Activated naive CD4-positive, alpha-beta T cell treated with anti-CD3 and anti-CD28 coated beads, Interleukin-2, amount 50 U/mL, for 24 hours (primary cell): Measurements from ENCODE around the gene LMX1A.

Experiments
- H3K27ac Mint-ChIP-seq: one replicate; pipeline ENCODE4 v1.8.0; 2021; ENCODE audit warnings: mild to moderate bottlenecking, mixed read lengths
- H3K27me3 Mint-ChIP-seq: one replicate; pipeline ENCODE4 v1.8.0; 2021; ENCODE audit warnings: mixed read lengths
- H3K36me3 Mint-ChIP-seq: one replicate; pipeline ENCODE4 v1.8.0; 2021; ENCODE audit warnings: mixed read lengths
- H3K4me1 Mint-ChIP-seq: one replicate; pipeline ENCODE4 v1.8.0; 2021; ENCODE audit warnings: mixed read lengths
- H3K4me3 Mint-ChIP-seq: one replicate; pipeline ENCODE4 v1.8.0; 2021; ENCODE audit warnings: mild to moderate bottlenecking, mixed read lengths
- H3K9me3 Mint-ChIP-seq: one replicate; pipeline ENCODE4 v1.8.0; 2021; ENCODE audit warnings: mixed read lengths

The LMX1A gene

GRCh38 chr1:165152727-165153126, 203.8 kb downstream of the LMX1A start:
- no peak overlapping the region for H3K4me3 Mint-ChIP-seq
- H3K4me1 Mint-ChIP-seq, result no peaks in the 10 kb centered on the region
- H3K27ac Mint-ChIP-seq, result no peak overlapping the region
- no peaks in the 10 kb centered on the region for H3K36me3 Mint-ChIP-seq
- H3K9me3 Mint-ChIP-seq, result no peaks in the 10 kb centered on the region
- no peaks in the 10 kb centered on the region for H3K27me3 Mint-ChIP-seq

DNA sequence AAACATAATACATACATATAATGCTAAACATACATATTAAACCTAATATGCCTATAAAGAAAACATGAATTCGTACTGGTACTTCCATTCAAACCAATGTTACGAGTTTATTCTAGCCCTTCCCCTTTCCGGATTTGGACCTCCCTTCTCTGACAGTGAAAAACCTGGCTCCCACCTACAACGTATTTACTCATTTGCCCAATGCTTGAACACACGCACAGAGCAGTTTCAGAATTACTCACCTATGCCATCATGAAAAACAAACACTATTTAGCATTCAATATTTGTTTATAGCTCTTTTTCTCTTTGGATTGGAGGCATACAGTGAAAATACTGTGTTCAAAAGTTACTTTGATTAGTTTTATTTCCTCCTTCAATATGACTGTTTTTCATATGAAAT, 204.4 kb downstream of the LMX1A start:
- Mint-ChIP-seq H3K36me3 (no peaks in the 10 kb centered on the region), H3K4me3 (no peak overlapping the region), H3K27ac (no peak overlapping the region), H3K4me1 (no peaks in the 10 kb centered on the region), H3K9me3 (no peaks in the 10 kb centered on the region), H3K27me3 (no peaks in the 10 kb centered on the region)
